ENCODE results near the gene ANG.
"Not testable (repeated sequence)": the region's sequence is repeated elsewhere in the genome, so short reads cannot be mapped to it uniquely, and the experiment has no call there.

The ANG gene

DNA sequence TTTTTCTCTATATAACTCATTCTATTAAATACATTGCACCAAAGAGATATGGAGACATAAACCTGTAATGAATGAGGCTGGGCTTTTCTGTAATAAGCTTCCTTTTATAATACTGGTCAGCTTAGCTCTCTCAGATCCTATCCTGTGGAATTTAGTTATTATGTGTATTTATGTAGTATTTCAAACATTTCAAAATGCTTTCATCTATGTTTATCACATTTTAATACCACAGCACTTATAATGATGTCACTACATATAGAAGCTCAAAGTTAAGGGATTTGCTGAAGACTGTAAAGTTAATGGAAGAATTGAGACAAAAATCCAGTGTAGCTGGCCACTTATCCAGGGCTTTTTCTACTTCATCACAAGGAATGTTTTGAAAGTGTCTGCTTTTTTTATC is 11.4 kb downstream of the ANG start:
- DNase-seq = no peak

DNA sequence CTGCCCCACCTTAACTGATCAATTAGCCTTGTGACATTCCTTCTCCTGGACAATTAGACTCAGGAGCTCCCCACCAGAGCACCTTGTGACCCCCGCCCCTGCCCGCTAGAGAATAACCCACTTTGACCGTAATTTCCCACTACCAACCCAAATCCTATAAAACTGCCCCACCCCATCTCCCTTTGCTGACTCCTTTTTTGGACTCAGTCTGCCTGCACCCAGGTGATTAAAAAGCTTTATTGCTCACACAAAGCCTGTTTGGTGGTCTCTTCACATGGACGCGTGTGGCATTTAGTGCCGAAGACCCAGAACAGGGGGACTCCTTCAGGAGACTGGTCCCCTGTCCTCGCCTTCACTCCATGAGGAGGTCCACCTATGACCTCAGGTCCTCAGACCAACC is 12.4 kb downstream of the ANG start:
- DNase-seq = not testable (repeated sequence)

DNA sequence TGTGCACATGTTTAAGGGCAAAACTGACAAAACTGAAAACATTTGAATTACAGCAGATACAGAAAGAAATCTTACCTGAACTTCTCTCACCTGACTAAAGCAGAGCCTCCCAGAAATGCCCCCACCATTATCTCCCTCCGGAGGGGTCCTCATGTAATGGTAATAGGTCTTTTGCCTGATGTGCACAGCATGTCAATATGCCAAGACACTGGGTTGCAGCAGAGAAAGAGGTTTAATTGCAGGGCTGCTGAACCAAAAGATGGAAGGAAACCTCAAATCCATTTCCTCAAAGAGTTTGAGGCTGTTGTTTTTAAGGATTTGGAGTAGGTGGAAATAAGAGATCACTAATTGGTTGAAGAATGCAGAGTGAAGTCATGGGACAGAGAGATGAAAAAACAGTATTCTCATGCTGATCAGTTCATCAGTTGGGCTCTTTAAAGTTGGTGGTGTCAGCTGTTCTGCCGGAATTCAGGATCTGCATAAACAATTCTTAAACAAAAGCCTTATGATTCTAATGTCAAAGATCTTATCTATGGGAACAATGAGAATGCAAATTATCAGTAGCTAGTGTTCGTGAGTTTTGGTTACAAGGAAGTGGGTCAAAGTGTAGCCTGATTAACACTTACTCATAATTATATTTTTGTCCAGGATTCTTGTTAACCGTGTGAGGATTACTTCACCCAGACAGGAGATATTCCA is 18.2 kb downstream of the ANG start:
- no peak for DNase-seq

- DNase-seq = no peak
These were observed 19.1 kb downstream of the ANG start for GRCh38 chr14:20707622-20708021.

DNA sequence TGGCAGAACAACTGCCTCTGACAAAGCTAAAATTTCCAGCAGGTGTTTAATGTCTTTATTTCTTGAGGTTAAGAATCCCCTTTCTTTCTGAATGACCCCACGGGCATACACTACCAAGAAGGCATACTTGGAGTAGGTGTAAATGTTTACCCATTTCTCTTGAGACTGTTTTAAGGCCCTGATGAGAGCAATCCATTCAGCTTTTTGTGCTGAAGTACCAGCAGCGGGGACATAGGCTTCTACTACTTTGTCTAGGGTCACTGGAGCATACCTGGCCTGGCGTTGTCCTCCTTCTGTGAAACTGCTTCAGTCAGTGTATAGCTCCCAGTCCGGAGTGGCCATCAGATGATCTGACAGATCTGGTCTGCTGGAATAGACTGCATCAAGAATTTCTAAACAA is 22.7 kb downstream of the ANG start:
- no peak for DNase-seq

DNA sequence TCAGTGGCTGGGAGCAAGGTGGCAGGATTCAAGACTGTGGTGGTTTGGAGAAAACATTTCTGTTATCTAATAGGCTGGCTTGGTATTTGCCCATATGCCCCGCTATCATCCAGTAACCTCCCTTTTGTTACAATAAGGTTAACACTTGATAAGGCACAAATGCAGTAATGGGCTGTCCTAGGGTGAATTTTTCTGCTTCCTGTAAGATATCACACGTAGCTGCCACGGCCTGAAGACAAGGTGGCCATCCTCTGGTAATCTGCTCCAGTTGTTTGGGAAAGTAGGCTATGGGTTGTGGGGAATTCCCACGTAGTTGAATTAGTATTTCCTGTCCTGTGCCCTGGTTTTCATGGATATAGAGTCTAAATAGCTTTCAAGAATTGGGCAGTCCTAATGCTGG is 23.1 kb downstream of the ANG start:
- no peak for DNase-seq

DNA sequence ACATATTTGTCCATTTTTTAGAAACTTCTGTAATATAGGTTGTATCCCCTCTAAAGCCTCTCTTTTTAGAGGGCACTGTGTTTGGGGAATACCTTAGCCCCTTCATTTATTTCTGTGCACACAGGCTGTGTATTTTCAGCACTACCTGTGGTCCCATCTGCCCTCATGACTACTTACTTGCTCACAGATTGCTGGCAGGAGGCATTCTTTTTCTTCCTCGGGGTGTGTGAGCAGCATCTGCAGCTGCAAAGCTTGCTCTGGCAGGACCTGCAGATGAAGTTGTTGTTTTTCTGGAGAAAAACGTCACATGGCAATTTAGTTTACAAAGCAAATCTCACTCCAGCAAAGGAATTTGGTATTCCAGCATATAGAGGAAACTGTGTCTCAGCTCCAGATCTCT is 24.3 kb downstream of the ANG start:
- DNase-seq = no peak

DNA sequence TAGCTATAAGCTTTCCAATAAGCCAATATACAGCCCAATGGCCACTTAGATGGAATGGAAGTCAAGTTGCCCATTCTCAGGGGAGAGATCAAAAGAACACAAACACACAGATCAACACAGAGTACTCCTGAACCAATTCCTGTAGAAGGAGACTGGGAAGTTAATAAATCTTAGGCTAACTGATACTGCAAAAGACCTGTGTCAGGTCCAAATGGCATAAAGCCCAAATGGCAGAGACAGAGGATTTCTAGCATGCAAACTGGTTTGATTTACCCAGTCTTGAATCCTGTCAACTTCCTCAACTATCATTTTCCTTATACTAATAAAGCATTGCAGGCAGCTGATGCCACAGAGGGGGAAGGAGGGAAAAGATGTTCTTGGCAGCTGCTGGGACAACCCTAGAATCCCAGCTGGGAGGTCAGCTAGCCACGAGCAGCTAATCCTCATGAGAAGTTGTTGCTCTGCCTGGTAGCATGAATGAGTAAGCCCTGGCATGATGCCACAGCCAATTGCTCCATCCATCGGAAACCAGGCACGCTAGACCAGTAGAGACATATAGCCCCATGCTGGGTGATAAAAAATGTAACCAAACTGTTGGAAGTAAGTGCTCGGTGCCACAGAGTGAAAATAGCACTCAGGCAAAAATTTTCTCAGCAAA is 26.2 kb downstream of the ANG start:
- DNase-seq = no peak

- no peak for DNase-seq
These were observed 31.2 kb downstream of the ANG start for GRCh38 chr14:20719777-20720176.

- no peak for DNase-seq
These were observed 32.2 kb downstream of the ANG start for GRCh38 chr14:20720741-20721140.

GRCh38 chr14:20722016-20722415 is 33.5 kb downstream of the ANG start:
- DNase-seq = no peak

- no peak for DNase-seq
These were observed 34.9 kb downstream of the ANG start for GRCh38 chr14:20723488-20723887.

GRCh38 chr14:20726121-20726520 is 37.6 kb downstream of the ANG start:
- not testable (repeated sequence) for DNase-seq

DNA sequence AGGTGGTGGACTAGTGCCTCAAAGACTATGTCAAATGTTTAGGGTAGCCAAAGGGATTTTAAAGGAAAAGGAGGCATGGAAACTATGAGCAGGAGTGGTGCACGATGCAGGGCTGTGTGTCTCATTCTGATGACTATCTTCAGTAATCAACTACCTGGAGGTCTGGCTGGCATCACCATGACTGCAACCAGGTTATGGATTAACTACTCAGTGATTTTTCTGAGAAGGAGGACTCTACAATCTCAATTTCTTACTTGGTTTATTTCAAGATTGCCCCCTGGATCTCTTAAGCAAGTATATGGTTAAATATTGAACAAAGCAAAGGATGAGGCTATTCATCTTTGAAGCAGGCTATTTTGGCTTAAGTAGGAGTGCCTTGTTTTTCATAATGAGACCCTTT is 38.0 kb downstream of the ANG start:
- DNase-seq = no peak

GRCh38 chr14:20730891-20731290 is 42.3 kb downstream of the ANG start:
- DNase-seq = no peak

GRCh38 chr14:20732477-20732876 is 43.9 kb downstream of the ANG start:
- DNase-seq = no peak

GRCh38 chr14:20732979-20733635 is 44.5 kb downstream of the ANG start:
- DNase-seq = no peak

GRCh38 chr14:20733684-20734429 is 45.3 kb downstream of the ANG start:
- no peak for DNase-seq

DNA sequence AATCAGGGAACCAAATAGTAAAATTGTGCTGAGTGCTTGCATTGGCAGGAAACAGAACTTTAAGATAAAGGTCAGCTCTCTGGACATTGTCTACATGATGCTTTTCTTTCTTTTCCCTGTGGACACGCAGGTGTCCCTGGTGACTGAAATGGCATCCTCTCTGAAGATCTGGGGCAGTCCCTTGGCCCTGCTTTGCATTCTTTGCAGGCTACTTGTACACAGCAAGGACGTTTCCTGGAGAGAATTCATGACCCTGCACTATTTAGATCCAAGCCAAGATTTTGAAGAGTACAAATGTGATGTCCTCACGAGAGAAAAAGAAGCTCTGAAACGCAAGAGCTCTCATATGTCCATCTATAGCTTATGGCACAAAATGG is 45.9 kb downstream of the ANG start:
- no peak for DNase-seq

- DNase-seq = not testable (repeated sequence)
These were observed 49.7 kb downstream of the ANG start for GRCh38 chr14:20738292-20738691.

GRCh38 chr14:20742132-20742531 is 53.6 kb downstream of the ANG start:
- DNase-seq = no peak

DNA sequence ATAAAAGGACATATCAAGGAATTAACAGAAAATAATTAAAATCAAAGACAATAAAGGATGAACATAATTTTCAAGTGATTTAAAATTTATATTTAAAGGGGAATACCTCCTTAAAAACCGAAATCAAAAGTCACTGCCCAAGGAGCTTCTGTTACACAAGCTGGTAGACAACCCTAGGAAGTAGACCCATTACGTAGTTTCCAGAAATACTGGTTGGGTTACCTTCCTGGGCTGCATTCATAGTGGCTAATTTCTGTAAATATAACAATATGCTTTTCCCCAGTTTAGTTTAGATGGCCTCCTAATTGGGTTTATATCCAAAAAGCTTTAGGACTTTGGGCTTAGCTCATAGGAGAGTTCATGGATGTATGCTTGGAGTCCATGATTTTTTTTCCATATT is 55.0 kb downstream of the ANG start:
- DNase-seq = no peak
